GM06990 (cell line): ENCODE results near the gene ZFYVE28.
A peak's percentile ranks its signal among the peaks of the same experiment; 100 is the strongest.

Experiments used
- DNase-seq: peaks from one replicate; pipeline ENCODE4 v3.0.0-alpha.2; 2011; ENCODE audit not compliant: insufficient read length; ENCODE audit errors: extremely low read depth
- H3K27me3 ChIP-seq: replicated peaks from 2 replicates; pipeline ENCODE4 v1.6.0; 2011; ENCODE audit warnings: low read length; ENCODE audit not compliant: control insufficient read depth, insufficient read depth
- H3K36me3 ChIP-seq: 2 replicates; pipeline ENCODE4 v1.5.1; 2011; ENCODE audit warnings: low read length; ENCODE audit not compliant: control insufficient read depth, insufficient read depth
- H3K4me3 ChIP-seq: replicated peaks from 2 replicates; pipeline ENCODE4 v1.5.1; 2011; ENCODE audit warnings: low read depth, mild to moderate bottlenecking, control low read depth, low read length
- TF ChIP-seq, protein P1 (sequence below): IDR thresholded peaks from 2 replicates; pipeline ENCODE4 v1.5.1; 2011; ENCODE audit warnings: low read length, control low read depth, mild to moderate bottlenecking, inconsistent platforms; ENCODE audit not compliant: insufficient read depth, poor library complexity, severe bottlenecking

Gene ZFYVE28

DNA sequence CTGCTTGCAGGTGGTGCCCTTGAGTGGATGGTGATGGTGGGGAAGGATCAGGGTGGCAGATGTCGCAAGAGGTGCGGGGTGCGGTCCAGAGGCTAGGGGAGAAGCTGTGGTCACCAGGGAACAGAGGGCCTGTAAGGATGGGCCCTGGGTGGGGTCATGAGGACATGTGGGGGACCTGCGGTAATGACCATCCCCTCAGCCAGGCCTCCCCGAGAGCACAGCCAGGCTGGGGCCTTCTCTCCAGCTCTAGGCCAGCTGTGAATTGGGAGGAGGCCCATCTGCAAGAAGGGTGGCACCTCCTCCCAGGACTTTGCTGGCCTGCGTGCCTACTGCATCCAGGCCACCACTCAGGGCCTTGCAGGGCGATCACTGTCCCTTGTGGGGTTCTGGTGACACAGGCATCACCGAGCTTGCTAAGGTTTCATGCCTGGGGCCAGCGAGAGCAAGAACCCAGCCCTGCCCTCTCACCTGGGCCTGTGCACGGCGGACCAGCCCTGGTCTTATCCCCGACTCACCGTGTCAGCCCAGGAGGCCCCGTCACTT is 122.5 kb downstream of the ZFYVE28 start:
- TF ChIP-seq, protein P1, sequence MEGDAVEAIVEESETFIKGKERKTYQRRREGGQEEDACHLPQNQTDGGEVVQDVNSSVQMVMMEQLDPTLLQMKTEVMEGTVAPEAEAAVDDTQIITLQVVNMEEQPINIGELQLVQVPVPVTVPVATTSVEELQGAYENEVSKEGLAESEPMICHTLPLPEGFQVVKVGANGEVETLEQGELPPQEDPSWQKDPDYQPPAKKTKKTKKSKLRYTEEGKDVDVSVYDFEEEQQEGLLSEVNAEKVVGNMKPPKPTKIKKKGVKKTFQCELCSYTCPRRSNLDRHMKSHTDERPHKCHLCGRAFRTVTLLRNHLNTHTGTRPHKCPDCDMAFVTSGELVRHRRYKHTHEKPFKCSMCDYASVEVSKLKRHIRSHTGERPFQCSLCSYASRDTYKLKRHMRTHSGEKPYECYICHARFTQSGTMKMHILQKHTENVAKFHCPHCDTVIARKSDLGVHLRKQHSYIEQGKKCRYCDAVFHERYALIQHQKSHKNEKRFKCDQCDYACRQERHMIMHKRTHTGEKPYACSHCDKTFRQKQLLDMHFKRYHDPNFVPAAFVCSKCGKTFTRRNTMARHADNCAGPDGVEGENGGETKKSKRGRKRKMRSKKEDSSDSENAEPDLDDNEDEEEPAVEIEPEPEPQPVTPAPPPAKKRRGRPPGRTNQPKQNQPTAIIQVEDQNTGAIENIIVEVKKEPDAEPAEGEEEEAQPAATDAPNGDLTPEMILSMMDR, result no peak
- DNase-seq, result no peak
- H3K27me3 ChIP-seq, result no peaks in the 10 kb centered on the region; the same call in none of the 2 replicates
- H3K4me3 ChIP-seq, result no peak overlapping the region
- no peaks in the 10 kb centered on the region for H3K36me3 ChIP-seq

DNA sequence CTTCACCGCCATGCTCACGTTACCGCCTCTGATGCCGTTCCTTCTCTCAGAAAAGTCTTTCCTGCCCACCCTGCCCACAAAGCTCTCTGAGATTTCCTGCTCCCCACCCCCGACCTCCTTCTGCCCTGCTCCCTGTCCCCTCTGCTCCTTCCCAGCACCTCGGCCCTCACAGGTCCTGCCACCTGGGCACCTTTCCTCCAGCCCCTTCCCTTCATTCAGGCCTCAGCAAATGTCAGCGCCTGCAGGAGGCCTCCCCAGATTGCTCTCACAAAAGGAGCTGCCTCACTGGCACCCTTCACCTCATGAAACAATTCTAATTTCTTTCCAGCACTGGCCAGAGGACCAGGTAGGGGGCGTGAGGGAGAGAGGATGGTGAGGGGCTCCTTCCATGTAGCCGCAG is 122.9 kb downstream of the ZFYVE28 start:
- DNase-seq, result no peak
- no peak overlapping the region for H3K4me3 ChIP-seq
- H3K27me3 ChIP-seq, result no peaks in the 10 kb centered on the region; the same call in none of the 2 replicates
- TF ChIP-seq, protein P1, result no peak
- H3K36me3 ChIP-seq, result no peaks in the 10 kb centered on the region

DNA sequence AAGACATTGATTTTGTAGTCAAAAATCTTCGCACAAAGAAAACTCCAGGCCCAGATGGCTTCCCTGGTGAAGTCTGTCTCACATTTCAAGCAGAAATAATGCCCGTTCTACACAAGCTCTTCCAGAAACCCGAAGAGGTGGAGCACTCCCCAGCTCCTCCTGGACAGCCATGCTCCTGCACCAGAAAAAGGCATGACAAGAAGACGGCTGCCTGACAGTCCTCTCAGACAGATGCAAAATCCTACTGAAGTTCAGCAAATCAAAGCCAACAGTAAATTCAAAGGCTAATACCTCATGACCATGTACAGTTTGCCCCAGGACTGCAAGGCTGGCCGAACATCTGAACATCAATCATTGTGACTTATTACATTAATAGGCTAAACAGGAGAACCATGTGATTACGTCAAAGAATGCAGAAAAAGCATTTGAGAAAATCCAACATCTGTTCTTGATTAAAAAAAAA is 125.8 kb downstream of the ZFYVE28 start:
- Histone ChIP-seq H3K36me3 (no peaks in the 10 kb centered on the region), H3K27me3 (no peaks in the 10 kb centered on the region; the same call in none of the 2 replicates), H3K4me3 (no peak overlapping the region)
- TF ChIP-seq, protein P1, result no peak
- DNase-seq, result no peak

DNA sequence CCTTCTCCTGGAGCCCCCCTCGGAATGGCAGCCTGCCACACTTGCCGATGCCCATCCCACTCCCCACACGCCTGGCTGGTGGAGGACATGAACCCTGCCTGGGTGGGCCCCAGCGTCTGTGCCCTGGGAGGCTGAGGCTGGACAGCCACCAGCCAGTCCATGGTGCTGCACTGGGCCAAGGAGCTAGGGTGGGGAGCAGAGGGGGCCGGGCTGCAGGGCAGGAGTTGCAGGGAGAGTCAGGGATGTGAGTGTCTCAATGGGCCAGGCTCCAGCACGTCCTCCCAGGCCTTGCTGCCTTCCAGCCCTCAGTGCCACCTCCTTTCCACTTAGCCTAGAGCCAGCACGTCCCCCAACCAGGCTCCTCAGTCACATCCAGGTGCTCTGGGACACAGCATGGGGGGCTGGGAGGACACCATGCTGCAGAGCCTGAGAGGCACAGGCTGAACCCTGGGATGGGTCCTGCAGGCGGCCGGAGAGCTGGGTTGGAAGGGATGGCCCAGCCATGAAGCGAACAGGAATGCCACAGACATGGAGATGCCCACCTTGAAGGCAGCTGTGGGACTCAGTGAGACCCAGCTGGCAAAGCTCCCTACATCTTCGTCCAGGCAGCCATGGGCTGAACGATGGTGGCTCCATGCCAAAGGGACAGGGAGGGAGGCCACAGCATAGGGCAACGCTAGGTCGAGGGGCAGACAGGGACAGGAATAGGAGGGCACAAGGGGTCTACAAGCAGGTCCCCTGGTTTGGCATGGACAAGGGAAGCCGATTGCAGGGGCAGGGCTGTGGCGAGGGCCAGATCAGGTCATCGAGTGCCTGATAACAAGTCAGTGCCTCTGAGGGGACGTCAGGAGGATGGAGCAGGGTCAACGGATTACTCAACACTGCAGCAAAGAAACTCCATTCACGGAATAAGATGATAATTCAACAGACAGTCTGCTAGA is 126.5 kb downstream of the ZFYVE28 start:
- no peak for DNase-seq
- TF ChIP-seq, protein P1, result no peak
- H3K4me3 ChIP-seq, result no peak overlapping the region
- H3K36me3 ChIP-seq, result no peaks in the 10 kb centered on the region
- no peaks in the 10 kb centered on the region; the same call in none of the 2 replicates for H3K27me3 ChIP-seq

DNA sequence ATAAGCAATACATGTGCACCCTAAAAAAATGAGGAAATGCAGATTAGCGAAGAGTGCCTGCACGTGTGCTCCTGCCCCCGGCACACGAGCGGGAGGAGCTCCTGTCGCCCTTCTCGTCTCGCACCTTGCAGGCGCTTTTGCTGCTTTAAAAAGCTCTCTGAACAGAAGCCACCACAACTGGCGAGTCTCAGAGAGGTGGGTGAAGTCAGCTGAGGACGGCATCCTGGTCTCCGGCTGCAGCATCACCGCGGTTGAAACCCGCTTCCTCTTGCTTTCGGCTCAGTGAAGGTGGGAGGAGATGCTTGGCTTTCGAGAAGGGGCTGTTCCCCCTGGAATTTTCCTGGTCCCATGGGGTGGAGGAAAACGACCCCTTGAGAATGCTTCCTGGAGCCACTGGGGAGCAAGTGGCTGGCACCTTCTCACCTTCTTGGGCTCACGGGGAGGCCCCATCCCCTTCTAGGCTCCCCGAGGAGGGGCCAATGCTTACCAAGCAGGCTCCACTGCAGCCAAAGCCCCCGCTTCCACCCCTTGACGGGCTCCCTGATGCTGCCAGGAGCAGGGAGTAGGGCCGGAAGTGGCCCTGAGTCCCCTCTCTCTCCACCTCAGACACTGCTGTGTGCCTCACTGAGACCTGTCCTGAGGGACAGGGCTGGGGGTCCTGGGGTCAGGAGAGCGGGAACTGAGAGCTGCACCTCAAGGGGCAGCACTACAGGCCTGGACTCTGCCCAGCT is 127.3 kb downstream of the ZFYVE28 start:
- Histone ChIP-seq H3K27me3 (no peaks in the 10 kb centered on the region; the same call in none of the 2 replicates), H3K36me3 (no peaks in the 10 kb centered on the region), H3K4me3 (no peak overlapping the region)
- TF ChIP-seq, protein P1, result no peak
- DNase-seq, result peak; percentile 43
